Measurements from ENCODE around the gene TTLL11. TPM values are rescaled to one million over a fixed set of nuclear protein-coding genes. Genes with fewer than 3 reads are reported as not detected.

The TTLL11 gene
- total and polyA plus RNA-seq, 2 experiments from 2014 or later, result 0.57 to 1.4 TPM

GRCh38 chr9:121888438-121888775, 204.7 kb downstream of the TTLL11 start (continued):
- TF ChIP-seq REST (IDR thresholded peaks at IDR 0.05; ENCODE audit: unreplicated experiment), result no peak

GRCh38 chr9:121887553-121888437, 205.3 kb downstream of the TTLL11 start:
- no peak overlapping the region for H3K4me2 ChIP-seq
- H3K27me3 ChIP-seq (ENCODE audit: insufficient read depth), result no peaks in the 10 kb centered on the region
- H2AFZ ChIP-seq, result 0 out of 2 replicates have a peak overlapping the region, but pooled peaks have one; percentile 18
- H3K4me3 Mint-ChIP-seq, result no peak overlapping the region
- no peaks in the 10 kb centered on the region for H3K36me3 ChIP-seq (ENCODE audit: insufficient read depth)
- no peaks in the 10 kb centered on the region for H3K9me2 ChIP-seq (ENCODE audit: insufficient read depth)
- peak; percentile 10; the same call in 2 of the 3 replicates for ATAC-seq
- DNase-seq (ENCODE audit: low spot score), result no peak
- no peaks in the 10 kb centered on the region for H4K20me1 ChIP-seq (replicated peaks; ENCODE audit: insufficient read depth)
- no peak overlapping the region for H3K4me3 ChIP-seq
- H3K79me2 ChIP-seq (replicated peaks; ENCODE audit: insufficient read depth), result no peaks in the 10 kb centered on the region
- H3F3A ChIP-seq (replicated peaks; ENCODE audit: low read depth), result no peaks in the 10 kb centered on the region
- 0 out of 2 replicates have a peak, but pooled peaks cover 7% of the 10 kb centered on the region for H3K4me1 ChIP-seq (ENCODE audit: insufficient read depth)
- H3K9me3 Mint-ChIP-seq, result no peaks in the 10 kb centered on the region
- no peaks in the 10 kb centered on the region for H3K36me3 Mint-ChIP-seq (ENCODE audit: low read depth)
- no peak overlapping the region for H3K27ac ChIP-seq (ENCODE audit: low read depth)
- H3K27ac Mint-ChIP-seq, result 0 out of 2 replicates have a peak overlapping the region, but pooled peaks have one; percentile 27
- peaks cover 32% of the 10 kb centered on the region for H3K4me1 Mint-ChIP-seq
- peaks cover 7% of the 10 kb centered on the region for H3K27me3 Mint-ChIP-seq (ENCODE audit: insufficient read depth, low read depth, poor library complexity)
- TF ChIP-seq NANOG (IDR thresholded peaks at IDR 0.05; ENCODE audit: borderline replicate concordance), result no peak
- no peak for TF ChIP-seq CREB1 (CRISPR knock-in tag; IDR thresholded peaks at IDR 0.05; ENCODE audit: low read depth)
- no peak for TF ChIP-seq CTCF (conservative IDR thresholded peaks at IDR 0.05; ENCODE audit: low read depth in 2 of 2)
- TF ChIP-seq ZNF462 (CRISPR knock-in tag; IDR thresholded peaks at IDR 0.05), result no peak
- no peak for TF ChIP-seq POLR2AphosphoS5 (IDR thresholded peaks at IDR 0.05; ENCODE audit: low read depth)
- no peak for TF ChIP-seq EZH2 (IDR thresholded peaks at IDR 0.05; ENCODE audit: low read depth, unreplicated experiment)
- TF ChIP-seq ZNF114 (CRISPR knock-in tag; IDR thresholded peaks at IDR 0.05), result no peak
- TF ChIP-seq ZNF331 (CRISPR knock-in tag; IDR thresholded peaks at IDR 0.05; ENCODE audit: low read depth), result no peak
- TF ChIP-seq JUNB (IDR thresholded peaks at IDR 0.05; ENCODE audit: unreplicated experiment), result no peak
- no peak for TF ChIP-seq EZH2phosphoT487 (IDR thresholded peaks at IDR 0.05; ENCODE audit: unreplicated experiment)
- no peak for TF ChIP-seq STAT1 (IDR thresholded peaks at IDR 0.05; ENCODE audit: unreplicated experiment)
